ENCODE measurements around the gene TM4SF4. TPM values are rescaled to one million over a fixed set of nuclear protein-coding genes. Genes with fewer than 3 reads are reported as not detected.

TM4SF4 gene
- total and polyA plus RNA-seq, 2 experiments from 2014 or later = not detected

DNA sequence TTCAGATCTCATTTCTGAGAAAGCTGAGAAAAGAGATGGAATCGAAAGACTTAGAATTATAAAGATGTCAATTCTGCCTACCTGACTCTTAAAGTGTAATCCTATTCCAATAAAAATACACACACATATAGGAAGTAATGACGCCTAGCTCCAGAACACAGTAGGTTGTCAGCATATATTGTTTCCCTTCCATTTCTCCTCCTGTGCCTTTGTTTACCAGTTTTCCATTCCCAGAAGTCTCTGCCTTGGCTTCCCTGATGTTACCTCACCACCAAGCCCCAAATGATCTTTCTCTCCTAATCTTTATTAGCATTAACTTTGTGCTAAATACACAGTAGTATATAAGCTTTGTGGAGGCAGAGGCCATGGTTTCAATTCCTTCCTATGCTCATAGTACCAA lies 40.0 kb downstream of the TM4SF4 start:
- TF ChIP-seq ZNF114 (CRISPR knock-in tag; IDR thresholded peaks at IDR 0.05) (no peak), NANOG (IDR thresholded peaks at IDR 0.05; ENCODE audit: borderline replicate concordance) (no peak), POLR2AphosphoS5 (IDR thresholded peaks at IDR 0.05; ENCODE audit: low read depth) (no peak), EZH2 (IDR thresholded peaks at IDR 0.05; ENCODE audit: low read depth, unreplicated experiment) (no peak), ZNF331 (CRISPR knock-in tag; IDR thresholded peaks at IDR 0.05; ENCODE audit: low read depth) (no peak), EZH2phosphoT487 (IDR thresholded peaks at IDR 0.05; ENCODE audit: unreplicated experiment) (no peak)
- Histone ChIP-seq H3K79me2 (replicated peaks; ENCODE audit: insufficient read depth) (no peaks in the 10 kb centered on the region), H4K20me1 (replicated peaks; ENCODE audit: insufficient read depth) (no peaks in the 10 kb centered on the region), H3K27ac (ENCODE audit: low read depth) (no peak overlapping the region), H3K36me3 (ENCODE audit: insufficient read depth) (no peaks in the 10 kb centered on the region), H3K4me1 (ENCODE audit: insufficient read depth) (no peaks in the 10 kb centered on the region), H3K4me2 (no peak overlapping the region), H3F3A (replicated peaks; ENCODE audit: low read depth) (no peaks in the 10 kb centered on the region), H2AFZ (no peak overlapping the region), H3K4me3 (no peak overlapping the region), H3K27me3 (ENCODE audit: insufficient read depth) (no peaks in the 10 kb centered on the region), H3K9me2 (ENCODE audit: insufficient read depth) (no peaks in the 10 kb centered on the region)
- no peak overlapping the region for H3K27ac Mint-ChIP-seq
- H3K36me3 Mint-ChIP-seq (ENCODE audit: low read depth) = no peaks in the 10 kb centered on the region
- DNase-seq (ENCODE audit: low spot score) = no peak
- no peaks in the 10 kb centered on the region for H3K9me3 Mint-ChIP-seq
- H3K4me3 Mint-ChIP-seq = no peak overlapping the region
- H3K4me1 Mint-ChIP-seq = peaks cover 2% of the 10 kb centered on the region; the same call in 1 of the 3 replicates
- ATAC-seq = no peak
- H3K27me3 Mint-ChIP-seq (ENCODE audit: insufficient read depth, low read depth, poor library complexity) = no peaks in the 10 kb centered on the region

- Histone ChIP-seq H3K27me3 (ENCODE audit: insufficient read depth) (no peaks in the 10 kb centered on the region), H3K4me1 (ENCODE audit: insufficient read depth) (no peaks in the 10 kb centered on the region), H4K20me1 (replicated peaks; ENCODE audit: insufficient read depth) (no peaks in the 10 kb centered on the region), H2AFZ (no peak overlapping the region), H3K36me3 (ENCODE audit: insufficient read depth) (no peaks in the 10 kb centered on the region), H3K79me2 (replicated peaks; ENCODE audit: insufficient read depth) (no peaks in the 10 kb centered on the region), H3K4me3 (no peak overlapping the region), H3F3A (replicated peaks; ENCODE audit: low read depth) (no peaks in the 10 kb centered on the region), H3K9me2 (ENCODE audit: insufficient read depth) (no peaks in the 10 kb centered on the region), H3K4me2 (no peak overlapping the region), H3K27ac (ENCODE audit: low read depth) (no peak overlapping the region; the same call in 1 of the 2 replicates)
- H3K4me3 Mint-ChIP-seq = no peak overlapping the region
- TF ChIP-seq ZNF114 (CRISPR knock-in tag; IDR thresholded peaks at IDR 0.05) (no peak), EZH2 (IDR thresholded peaks at IDR 0.05; ENCODE audit: low read depth, unreplicated experiment) (no peak), STAT1 (IDR thresholded peaks at IDR 0.05; ENCODE audit: unreplicated experiment) (no peak), POLR2AphosphoS5 (IDR thresholded peaks at IDR 0.05; ENCODE audit: low read depth) (no peak), NANOG (IDR thresholded peaks at IDR 0.05; ENCODE audit: borderline replicate concordance) (no peak), EZH2phosphoT487 (IDR thresholded peaks at IDR 0.05; ENCODE audit: unreplicated experiment) (no peak), ZNF331 (CRISPR knock-in tag; IDR thresholded peaks at IDR 0.05; ENCODE audit: low read depth) (no peak), ZNF462 (CRISPR knock-in tag; IDR thresholded peaks at IDR 0.05) (no peak), REST (IDR thresholded peaks at IDR 0.05; ENCODE audit: unreplicated experiment) (no peak)
- TF ChIP-seq, protein P1, sequence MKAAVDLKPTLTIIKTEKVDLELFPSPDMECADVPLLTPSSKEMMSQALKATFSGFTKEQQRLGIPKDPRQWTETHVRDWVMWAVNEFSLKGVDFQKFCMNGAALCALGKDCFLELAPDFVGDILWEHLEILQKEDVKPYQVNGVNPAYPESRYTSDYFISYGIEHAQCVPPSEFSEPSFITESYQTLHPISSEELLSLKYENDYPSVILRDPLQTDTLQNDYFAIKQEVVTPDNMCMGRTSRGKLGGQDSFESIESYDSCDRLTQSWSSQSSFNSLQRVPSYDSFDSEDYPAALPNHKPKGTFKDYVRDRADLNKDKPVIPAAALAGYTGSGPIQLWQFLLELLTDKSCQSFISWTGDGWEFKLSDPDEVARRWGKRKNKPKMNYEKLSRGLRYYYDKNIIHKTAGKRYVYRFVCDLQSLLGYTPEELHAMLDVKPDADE (IDR thresholded peaks at IDR 0.05) = no peak
- H3K27me3 Mint-ChIP-seq (ENCODE audit: insufficient read depth, low read depth, poor library complexity) = no peaks in the 10 kb centered on the region
- peaks cover 2% of the 10 kb centered on the region; the same call in 1 of the 3 replicates for H3K4me1 Mint-ChIP-seq
- ATAC-seq (no peak), DNase-seq (ENCODE audit: low spot score) (no peak)
- no peaks in the 10 kb centered on the region for H3K9me3 Mint-ChIP-seq
- H3K36me3 Mint-ChIP-seq (ENCODE audit: low read depth) = no peaks in the 10 kb centered on the region
- H3K27ac Mint-ChIP-seq = no peak overlapping the region
Measured at GRCh38 chr3:149515249-149515648, 40.8 kb downstream of the TM4SF4 start.

Data from GM23338 (cell line).